Prostate gland (tissue), 2 donors: Measurements from ENCODE around the gene KCNK6.

ENCODE experiments used
- CTCF ChIP-seq, 4 experiments: fragments of 200-600 bp in 2 of 4; fragments of 450-650 bp in 2 of 4; sonication (generic) in 2 of 4; IDR thresholded peaks; 1 replicate in 3 of 4; 2 replicates in 1 of 4; pipeline ENCODE4 v1.5.1; 2016 to 2019; ENCODE audit warnings: antibody characterized with exemption in 4 of 4, mild to moderate bottlenecking in 2 of 4, moderate library complexity in 2 of 4
- POLR2AphosphoS5 ChIP-seq: sonication (generic); formaldehyde crosslinking; IDR thresholded peaks from one replicate; pipeline ENCODE4 v1.6.1; 2017; ENCODE audit warnings: antibody characterized with exemption

GRCh38 chr19:38310279-38310670 lies 9.4 kb upstream of the KCNK6 start:
- TF ChIP-seq CTCF (IDR thresholded peaks at IDR 0.05) (no peak), POLR2AphosphoS5 (no peak)
